Endothelial cell of umbilical vein (primary cell): ENCODE results near the gene COL6A2.

ENCODE experiments used
- EZH2 ChIP-seq: IDR thresholded peaks from 2 replicates; pipeline ENCODE4 v1.6.1; 2012; ENCODE audit warnings: borderline replicate concordance, low read depth, mild to moderate bottlenecking, moderate library complexity, low read length, inconsistent platforms; ENCODE audit not compliant: severe bottlenecking
- GATA2 ChIP-seq: IDR thresholded peaks from 2 replicates; pipeline ENCODE4 v1.7.0; 2011; ENCODE audit warnings: low read depth, mild to moderate bottlenecking, moderate library complexity, mixed read lengths, low read length; ENCODE audit not compliant: insufficient read length, insufficient read depth
- JUN ChIP-seq: IDR thresholded peaks from 2 replicates; pipeline ENCODE4 v1.6.1; 2011; ENCODE audit warnings: borderline replicate concordance, low read depth; ENCODE audit not compliant: insufficient read length, insufficient read depth
- MYC ChIP-seq: IDR thresholded peaks from one replicate; pipeline ENCODE4 v1.6.1; 2011; ENCODE audit warnings: mild to moderate bottlenecking, low read depth, low read length
- POLR2A ChIP-seq: IDR thresholded peaks from 2 replicates; pipeline ENCODE4 v1.6.1; 2012; ENCODE audit warnings: low read depth, mild to moderate bottlenecking, control low read depth, low read length
- POLR2AphosphoS5 ChIP-seq: IDR thresholded peaks from 2 replicates; pipeline ENCODE4 v1.6.1; 2012; ENCODE audit warnings: low read depth, mild to moderate bottlenecking, control low read depth, low read length, moderate library complexity; ENCODE audit not compliant: insufficient read depth
- TF ChIP-seq, protein P1 (sequence below), 2 donors: IDR thresholded peaks; 1 replicate in 1 of 2; 2 replicates in 1 of 2; pipeline ENCODE4 v1.5.1; 2011; ENCODE audit warnings: low read length in 2 of 2, mild to moderate bottlenecking in 2 of 2, moderate library complexity in 2 of 2, control low read depth in 1 of 2, inconsistent platforms in 1 of 2, low read depth in 1 of 2; ENCODE audit not compliant: insufficient read depth in 1 of 2; ENCODE audit errors: extremely low read depth in 1 of 2
- TF ChIP-seq, protein P2 (sequence below): IDR thresholded peaks from 2 replicates; pipeline ENCODE4 v1.6.1; 2011; ENCODE audit not compliant: insufficient read depth, insufficient read length

DNA sequence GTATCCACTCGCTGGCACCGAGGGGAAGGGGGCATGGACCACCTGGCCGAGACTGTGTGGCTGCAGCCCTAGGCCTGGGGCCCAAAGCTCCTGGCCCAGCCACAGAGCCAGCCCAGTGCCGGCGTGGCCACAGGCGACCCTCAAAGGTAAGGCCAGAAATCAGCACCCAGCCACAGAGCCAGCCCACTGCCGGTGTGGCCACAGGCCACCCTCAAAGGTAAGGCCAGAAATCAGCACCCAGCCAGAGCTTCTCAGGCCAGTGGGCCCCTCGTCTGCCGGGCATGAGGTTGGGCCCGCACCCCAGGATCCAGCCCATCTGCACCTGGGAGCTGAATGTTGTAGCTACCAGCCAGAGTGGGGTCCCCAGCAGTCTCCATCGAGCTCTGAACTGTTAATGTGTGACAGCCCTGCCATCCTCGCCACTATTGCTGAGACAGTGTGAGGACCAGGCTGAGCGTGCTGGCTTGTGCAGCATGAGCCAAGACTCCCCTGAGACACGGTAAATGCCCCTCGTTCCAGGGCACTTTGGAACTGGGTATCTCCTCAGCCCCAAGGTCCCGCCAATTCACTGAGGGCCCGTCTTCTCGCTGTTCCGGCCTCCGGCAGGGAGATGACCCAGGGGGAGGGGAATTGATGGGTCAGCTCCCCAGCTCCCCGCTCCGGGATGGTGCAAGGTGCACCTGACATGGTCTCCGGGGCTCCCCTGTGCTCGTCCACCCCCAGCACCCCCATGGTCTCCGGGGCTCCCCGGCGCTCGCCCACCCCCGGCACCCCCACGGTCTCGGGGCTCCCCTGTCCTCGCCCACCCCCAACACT is 62.1 kb downstream of the COL6A2 start:
- TF ChIP-seq POLR2A (no peak), GATA2 (no peak), POLR2AphosphoS5 (no peak), EZH2 (peak; percentile 5), MYC (no peak), JUN (no peak)
- TF ChIP-seq, protein P1, sequence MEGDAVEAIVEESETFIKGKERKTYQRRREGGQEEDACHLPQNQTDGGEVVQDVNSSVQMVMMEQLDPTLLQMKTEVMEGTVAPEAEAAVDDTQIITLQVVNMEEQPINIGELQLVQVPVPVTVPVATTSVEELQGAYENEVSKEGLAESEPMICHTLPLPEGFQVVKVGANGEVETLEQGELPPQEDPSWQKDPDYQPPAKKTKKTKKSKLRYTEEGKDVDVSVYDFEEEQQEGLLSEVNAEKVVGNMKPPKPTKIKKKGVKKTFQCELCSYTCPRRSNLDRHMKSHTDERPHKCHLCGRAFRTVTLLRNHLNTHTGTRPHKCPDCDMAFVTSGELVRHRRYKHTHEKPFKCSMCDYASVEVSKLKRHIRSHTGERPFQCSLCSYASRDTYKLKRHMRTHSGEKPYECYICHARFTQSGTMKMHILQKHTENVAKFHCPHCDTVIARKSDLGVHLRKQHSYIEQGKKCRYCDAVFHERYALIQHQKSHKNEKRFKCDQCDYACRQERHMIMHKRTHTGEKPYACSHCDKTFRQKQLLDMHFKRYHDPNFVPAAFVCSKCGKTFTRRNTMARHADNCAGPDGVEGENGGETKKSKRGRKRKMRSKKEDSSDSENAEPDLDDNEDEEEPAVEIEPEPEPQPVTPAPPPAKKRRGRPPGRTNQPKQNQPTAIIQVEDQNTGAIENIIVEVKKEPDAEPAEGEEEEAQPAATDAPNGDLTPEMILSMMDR (IDR thresholded peaks at IDR 0.05; ENCODE audit: extremely low read depth in 1 of 2, insufficient read depth in 1 of 2, low read depth in 1 of 2, low read length in 2 of 2): no peak
- TF ChIP-seq, protein P2, sequence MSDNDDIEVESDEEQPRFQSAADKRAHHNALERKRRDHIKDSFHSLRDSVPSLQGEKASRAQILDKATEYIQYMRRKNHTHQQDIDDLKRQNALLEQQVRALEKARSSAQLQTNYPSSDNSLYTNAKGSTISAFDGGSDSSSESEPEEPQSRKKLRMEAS: no peak
